K562 (cell line): ENCODE results near the gene CBL. TPM values are rescaled to one million over a fixed set of nuclear protein-coding genes. Genes with fewer than 3 reads are reported as not detected.

Source experiments
- ARID1B ChIP-seq: fragments of 450-650 bp; IDR thresholded peaks from 2 replicates; pipeline ENCODE4 v1.6.1; 2016; ENCODE audit warnings: antibody characterized with exemption, mild to moderate bottlenecking, inconsistent platforms
- E2F8 ChIP-seq: fragments of 450-650 bp; IDR thresholded peaks from 2 replicates; pipeline ENCODE4 v1.7.1; 2018; ENCODE audit warnings: mild to moderate bottlenecking, low read depth; ENCODE audit not compliant: partially characterized antibody
- GATAD2A ChIP-seq: fragments of 450-650 bp; IDR thresholded peaks from 2 replicates; pipeline ENCODE4 v1.6.1; 2017
- MGA ChIP-seq: fragments of 450-650 bp; IDR thresholded peaks from 2 replicates; pipeline ENCODE4 v1.6.1; 2016; ENCODE audit warnings: mild to moderate bottlenecking, moderate library complexity
- PPARD ChIP-seq: fragments of 250-450 bp; sonication (Bioruptor Pico); IDR thresholded peaks from 2 replicates; pipeline ENCODE4 v1.8.0; 2022; ENCODE audit warnings: inconsistent platforms, mild to moderate bottlenecking, moderate library complexity
- ZNF184 ChIP-seq: sonication (generic); formaldehyde crosslinking; IDR thresholded peaks from 2 replicates; pipeline ENCODE4 v1.5.0; 2020; ENCODE audit warnings: missing genetic modification reagents
- ZNF408 ChIP-seq: fragments of 250-450 bp; sonication (Bioruptor Pico); IDR thresholded peaks from 2 replicates; pipeline ENCODE4 v1.4.0; 2020; ENCODE audit warnings: low read depth, mild to moderate bottlenecking, moderate library complexity
- polyA plus RNA-seq, 8 experiments: library from polyadenylated mRNA; depleted of rRNA in 4 of 8; stranded (reverse) in 5 of 8; unstranded in 3 of 8; fragments of >200 nt; fragmentation: Nextera tagmentation in 2 of 8; fragmentation: Illumina TruSeq in 1 of 8; extraction: Ambion mirVana in 2 of 8; extraction: Trizol in 1 of 8; gene quantifications; 2 replicates each; pipeline versions ENCODE4 v1.2.1 to v1.2.3, GENCODE V29; 2011 to 2014; ENCODE audit warnings: inconsistent platforms in 1 of 8, missing spikeins in 1 of 8
- total RNA-seq, 7 experiments: library from RNA; depleted of rRNA in 6 of 7; stranded (reverse); fragments of >200 nt in 6 of 7; fragmentation: Illumina TruSeq in 2 of 7; extraction: Trizol in 2 of 7; gene quantifications; 2 replicates each; pipeline versions ENCODE4 v1.2.1 to v1.2.3, GENCODE V29; 2011 to 2021; ENCODE audit warnings: low replicate concordance in 1 of 7
- TF ChIP-seq, protein P1 (sequence below): fragments of 450-650 bp; IDR thresholded peaks from 2 replicates; pipeline ENCODE4 v1.6.1; 2017; ENCODE audit warnings: antibody characterized with exemption, mild to moderate bottlenecking

Gene CBL
- total and polyA plus RNA-seq, 9 of the 15 experiments (the other 6 are each of a cell fraction or from before 2014, with no cell fraction given), result 3.2 to 24.9 (median 9.9) TPM

DNA sequence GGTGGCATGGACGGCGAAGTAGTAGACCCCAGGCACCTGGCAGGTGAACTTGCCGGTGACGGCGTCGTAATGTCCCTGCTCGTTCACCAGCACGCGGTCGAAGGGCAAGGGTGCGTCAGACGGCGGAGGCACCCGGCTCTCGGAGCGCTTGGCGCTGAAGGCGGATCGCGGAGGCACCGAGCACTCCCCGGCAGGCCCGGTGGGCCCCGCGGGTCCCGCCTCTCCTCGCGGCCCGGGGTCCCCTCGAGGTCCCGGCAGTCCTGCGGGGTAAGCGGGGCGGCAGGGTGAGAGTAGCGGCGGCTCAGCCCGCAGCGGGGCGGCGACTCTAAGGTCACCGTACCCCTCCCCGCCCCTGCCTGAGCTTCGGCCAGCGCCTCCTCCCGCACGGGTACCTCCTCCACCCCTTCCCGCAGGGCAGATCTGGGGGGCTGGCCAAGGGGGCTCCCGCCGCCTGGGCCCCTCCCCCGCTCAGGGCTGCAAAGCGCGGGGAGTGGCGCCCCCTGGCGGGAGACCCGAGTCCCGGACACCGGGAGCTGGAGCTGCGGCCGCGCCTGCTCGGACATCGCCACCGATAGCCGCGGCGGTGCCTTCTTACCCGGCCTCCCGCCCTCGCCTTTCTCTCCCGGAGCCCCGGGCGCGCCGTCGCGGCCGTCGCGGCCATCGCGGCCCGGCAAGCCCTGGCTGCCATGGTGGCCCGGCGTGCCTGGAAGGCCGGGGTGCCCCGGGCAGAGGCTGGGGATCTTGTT is 133.6 kb downstream of the CBL start (continued):
- peak; percentile 97 for TF ChIP-seq MGA
- no peak for TF ChIP-seq PPARD (CRISPR knock-in tag)
- TF ChIP-seq ZNF184, result no peak
- TF ChIP-seq ZNF408 (CRISPR knock-in tag), result no peak
- peak; percentile 92 for TF ChIP-seq GATAD2A
- TF ChIP-seq, protein P1, sequence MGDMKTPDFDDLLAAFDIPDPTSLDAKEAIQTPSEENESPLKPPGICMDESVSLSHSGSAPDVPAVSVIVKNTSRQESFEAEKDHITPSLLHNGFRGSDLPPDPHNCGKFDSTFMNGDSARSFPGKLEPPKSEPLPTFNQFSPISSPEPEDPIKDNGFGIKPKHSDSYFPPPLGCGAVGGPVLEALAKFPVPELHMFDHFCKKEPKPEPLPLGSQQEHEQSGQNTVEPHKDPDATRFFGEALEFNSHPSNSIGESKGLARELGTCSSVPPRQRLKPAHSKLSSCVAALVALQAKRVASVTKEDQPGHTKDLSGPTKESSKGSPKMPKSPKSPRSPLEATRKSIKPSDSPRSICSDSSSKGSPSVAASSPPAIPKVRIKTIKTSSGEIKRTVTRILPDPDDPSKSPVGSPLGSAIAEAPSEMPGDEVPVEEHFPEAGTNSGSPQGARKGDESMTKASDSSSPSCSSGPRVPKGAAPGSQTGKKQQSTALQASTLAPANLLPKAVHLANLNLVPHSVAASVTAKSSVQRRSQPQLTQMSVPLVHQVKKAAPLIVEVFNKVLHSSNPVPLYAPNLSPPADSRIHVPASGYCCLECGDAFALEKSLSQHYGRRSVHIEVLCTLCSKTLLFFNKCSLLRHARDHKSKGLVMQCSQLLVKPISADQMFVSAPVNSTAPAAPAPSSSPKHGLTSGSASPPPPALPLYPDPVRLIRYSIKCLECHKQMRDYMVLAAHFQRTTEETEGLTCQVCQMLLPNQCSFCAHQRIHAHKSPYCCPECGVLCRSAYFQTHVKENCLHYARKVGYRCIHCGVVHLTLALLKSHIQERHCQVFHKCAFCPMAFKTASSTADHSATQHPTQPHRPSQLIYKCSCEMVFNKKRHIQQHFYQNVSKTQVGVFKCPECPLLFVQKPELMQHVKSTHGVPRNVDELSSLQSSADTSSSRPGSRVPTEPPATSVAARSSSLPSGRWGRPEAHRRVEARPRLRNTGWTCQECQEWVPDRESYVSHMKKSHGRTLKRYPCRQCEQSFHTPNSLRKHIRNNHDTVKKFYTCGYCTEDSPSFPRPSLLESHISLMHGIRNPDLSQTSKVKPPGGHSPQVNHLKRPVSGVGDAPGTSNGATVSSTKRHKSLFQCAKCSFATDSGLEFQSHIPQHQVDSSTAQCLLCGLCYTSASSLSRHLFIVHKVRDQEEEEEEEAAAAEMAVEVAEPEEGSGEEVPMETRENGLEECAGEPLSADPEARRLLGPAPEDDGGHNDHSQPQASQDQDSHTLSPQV, result peak; percentile 93
- peak; percentile 34; the same call in 1 of the 2 replicates for TF ChIP-seq ARID1B
- TF ChIP-seq E2F8, result peak; percentile 30
